Tibial nerve (tissue), 4 donors: ENCODE results near the gene ST8SIA1. TPM values are rescaled to one million over a fixed set of nuclear protein-coding genes. Genes with fewer than 3 reads are reported as not detected.

Source experiments
- DNase-seq, 2 donors: peaks; one replicate each; pipeline ENCODE4 v3.0.0-alpha.2; 2019; ENCODE audit warnings: low spot score in 2 of 2
- H3K27ac ChIP-seq, 4 donors: fragments of 200-600 bp; sonication (generic) in 3 of 4; one replicate each; pipeline ENCODE4 v1.5.1; 2017 to 2019; ENCODE audit warnings: mild to moderate bottlenecking in 1 of 4
- H3K27me3 ChIP-seq, 2 donors: fragments of 200-600 bp; sonication (generic) in 1 of 2; one replicate each; pipeline versions ENCODE4 v1.5.1 to v1.6.0; 2017 to 2019
- H3K36me3 ChIP-seq, 3 donors: fragments of 200-600 bp; sonication (generic); one replicate each; pipeline ENCODE4 v1.5.1; 2018 to 2019
- H3K4me1 ChIP-seq, 4 donors: fragments of 200-600 bp; sonication (generic) in 3 of 4; one replicate each; pipeline ENCODE4 v1.5.1; 2017 to 2019
- H3K4me3 ChIP-seq, 4 donors: fragments of 200-600 bp; sonication (generic) in 3 of 4; one replicate each; pipeline ENCODE4 v1.5.1; 2017 to 2019; ENCODE audit warnings: mild to moderate bottlenecking in 1 of 4, moderate library complexity in 1 of 4
- H3K9me3 ChIP-seq, 4 donors: fragments of 200-600 bp; sonication (generic) in 3 of 4; one replicate each; pipeline ENCODE4 v1.5.1; 2017 to 2019
- EP300 ChIP-seq, 2 donors: sonication (generic); formaldehyde crosslinking; IDR thresholded peaks; one replicate each; pipeline ENCODE4 v1.6.1; 2017; ENCODE audit warnings: antibody characterized with exemption in 2 of 2, mild to moderate bottlenecking in 1 of 2
- POLR2A ChIP-seq, 2 donors: fragments of 450-650 bp; IDR thresholded peaks; one replicate each; pipeline ENCODE4 v1.6.1; 2017; ENCODE audit warnings: antibody characterized with exemption in 2 of 2, mild to moderate bottlenecking in 2 of 2, moderate library complexity in 2 of 2
- WGBS, 2 donors: methylation state at CpG; one replicate each; pipeline ENCODE4 v1.1.5; 2018; 5-methylcytosine and 5-hydroxymethylcytosine counted together
- total RNA-seq, 4 donors: library from RNA; depleted of rRNA; stranded (reverse); fragments of >200 nt; gene quantifications; one replicate each; pipeline ENCODE4 v1.1.0, GENCODE V29; 2016
- TF ChIP-seq, protein P1 (sequence below), 5 experiments: fragments of 200-600 bp in 3 of 5; fragments of 450-650 bp in 2 of 5; sonication (generic) in 3 of 5; IDR thresholded peaks; one replicate each; pipeline ENCODE4 v1.5.1; 2016 to 2019; ENCODE audit warnings: antibody characterized with exemption in 5 of 5, mild to moderate bottlenecking in 3 of 5, moderate library complexity in 2 of 5

ST8SIA1 gene
- total RNA-seq, 4 donors from 2014 or later, result 0.63 to 5.1 (median 2.0) TPM

DNA sequence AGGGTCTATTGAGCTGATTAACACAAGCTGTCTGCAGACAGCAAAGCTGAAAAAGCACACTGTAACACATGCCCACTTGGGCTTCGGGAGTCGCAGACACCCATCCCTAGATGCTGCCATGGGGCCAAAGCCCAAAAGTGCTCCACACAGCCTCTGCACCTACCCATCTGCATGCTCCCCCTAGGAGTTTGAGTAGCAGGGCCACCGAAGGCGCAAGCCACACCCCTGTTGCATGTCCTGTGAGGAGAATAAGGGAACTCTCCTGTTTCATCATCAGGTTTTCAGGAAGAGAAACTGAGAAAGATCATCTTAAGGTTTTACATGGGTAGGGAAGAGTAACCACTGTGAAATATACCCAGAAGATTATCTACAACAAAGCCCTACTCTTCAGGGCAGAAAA is 5.6 kb upstream of the ST8SIA1 start:
- Histone ChIP-seq H3K27ac (no peak overlapping the region), H3K4me3 (no peak overlapping the region), H3K27me3 (peaks cover 0 to 6% of the 10 kb centered on the region in 2 donors), H3K9me3 (peaks cover 0 to 12% (median 0%) of the 10 kb centered on the region in 4 donors), H3K4me1 (peaks cover 0 to 4% (median 0%) of the 10 kb centered on the region in 4 donors), H3K36me3 (no peaks in the 10 kb centered on the region)
- WGBS, 2 donors, result 83 to 88% methylated on average over 4 of the region's 4 CpGs
- TF ChIP-seq, protein P1, sequence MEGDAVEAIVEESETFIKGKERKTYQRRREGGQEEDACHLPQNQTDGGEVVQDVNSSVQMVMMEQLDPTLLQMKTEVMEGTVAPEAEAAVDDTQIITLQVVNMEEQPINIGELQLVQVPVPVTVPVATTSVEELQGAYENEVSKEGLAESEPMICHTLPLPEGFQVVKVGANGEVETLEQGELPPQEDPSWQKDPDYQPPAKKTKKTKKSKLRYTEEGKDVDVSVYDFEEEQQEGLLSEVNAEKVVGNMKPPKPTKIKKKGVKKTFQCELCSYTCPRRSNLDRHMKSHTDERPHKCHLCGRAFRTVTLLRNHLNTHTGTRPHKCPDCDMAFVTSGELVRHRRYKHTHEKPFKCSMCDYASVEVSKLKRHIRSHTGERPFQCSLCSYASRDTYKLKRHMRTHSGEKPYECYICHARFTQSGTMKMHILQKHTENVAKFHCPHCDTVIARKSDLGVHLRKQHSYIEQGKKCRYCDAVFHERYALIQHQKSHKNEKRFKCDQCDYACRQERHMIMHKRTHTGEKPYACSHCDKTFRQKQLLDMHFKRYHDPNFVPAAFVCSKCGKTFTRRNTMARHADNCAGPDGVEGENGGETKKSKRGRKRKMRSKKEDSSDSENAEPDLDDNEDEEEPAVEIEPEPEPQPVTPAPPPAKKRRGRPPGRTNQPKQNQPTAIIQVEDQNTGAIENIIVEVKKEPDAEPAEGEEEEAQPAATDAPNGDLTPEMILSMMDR (IDR thresholded peaks at IDR 0.05), result no peak
- TF ChIP-seq POLR2A (IDR thresholded peaks at IDR 0.05) (no peak), EP300 (IDR thresholded peaks at IDR 0.05) (no peak)
- no peak for DNase-seq

DNA sequence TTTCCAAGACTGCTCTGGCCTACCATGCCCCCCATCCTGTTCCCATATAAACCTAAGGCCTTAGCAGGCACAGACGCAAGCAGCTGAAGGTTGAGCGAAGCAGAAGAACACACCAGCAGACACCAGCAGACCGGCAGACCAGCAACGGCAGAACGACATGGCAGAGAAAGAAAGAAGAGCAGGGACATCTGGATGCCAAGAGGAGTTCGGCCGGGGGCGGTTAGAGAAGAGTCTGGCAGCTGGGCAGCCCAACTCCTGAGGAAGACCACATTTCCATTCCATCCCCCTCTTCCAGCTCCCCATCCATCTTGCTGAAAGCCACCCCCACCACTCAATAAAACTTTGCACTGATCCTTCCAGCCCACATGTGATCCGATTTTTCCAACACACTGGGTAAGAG is 5.2 kb upstream of the ST8SIA1 start:
- H3K4me3 ChIP-seq, result no peak overlapping the region
- H3K9me3 ChIP-seq, result peaks cover 0 to 12% (median 0%) of the 10 kb centered on the region in 4 donors
- no peaks in the 10 kb centered on the region for H3K36me3 ChIP-seq
- no peak overlapping the region for H3K27ac ChIP-seq
- WGBS, 2 donors, result 92 to 94% methylated on average over 9 of the region's 9 CpGs
- H3K27me3 ChIP-seq, result peaks cover 0 to 8% of the 10 kb centered on the region in 2 donors
- DNase-seq, result no peak
- H3K4me1 ChIP-seq, result peaks cover 0 to 4% (median 0%) of the 10 kb centered on the region in 4 donors
- TF ChIP-seq, protein P1 (IDR thresholded peaks at IDR 0.05), result no peak
- TF ChIP-seq POLR2A (IDR thresholded peaks at IDR 0.05), result no peak

DNA sequence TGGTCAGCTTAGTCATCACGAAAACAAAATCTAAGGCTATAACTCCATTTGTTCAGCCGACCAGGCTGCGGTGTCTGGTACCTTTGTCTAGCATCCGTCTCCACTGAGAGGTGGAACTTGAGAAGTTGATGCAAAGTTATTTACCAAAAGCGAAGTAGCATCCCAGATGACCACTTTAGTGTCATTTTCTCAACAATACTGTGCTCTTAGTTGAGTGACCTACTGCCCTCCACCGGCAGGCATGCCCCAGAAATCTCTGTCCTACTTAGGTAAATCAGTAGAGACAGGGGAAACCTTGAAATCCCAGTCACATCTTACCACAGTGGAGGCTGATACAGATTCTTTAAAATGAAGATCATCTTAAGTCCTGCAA is 1.3 kb upstream of the ST8SIA1 start:
- Histone ChIP-seq H3K27me3 (peaks cover 0 to 19% of the 10 kb centered on the region in 2 donors), H3K36me3 (no peaks in the 10 kb centered on the region), H3K4me1 (peaks cover 0 to 18% (median 9%) of the 10 kb centered on the region in 4 donors), H3K27ac (peak overlapping the region in 1 of 4 donors; percentile 50), H3K4me3 (peak overlapping the region; percentile 48 to 68 (median 56)), H3K9me3 (no peaks in the 10 kb centered on the region)
- no peak for TF ChIP-seq EP300 (IDR thresholded peaks at IDR 0.05)
- whole genome bisulfite sequencing, 2 donors, result 2 to 6% methylated on average over 6 of the region's 6 CpGs
- DNase-seq, result no peak

DNA sequence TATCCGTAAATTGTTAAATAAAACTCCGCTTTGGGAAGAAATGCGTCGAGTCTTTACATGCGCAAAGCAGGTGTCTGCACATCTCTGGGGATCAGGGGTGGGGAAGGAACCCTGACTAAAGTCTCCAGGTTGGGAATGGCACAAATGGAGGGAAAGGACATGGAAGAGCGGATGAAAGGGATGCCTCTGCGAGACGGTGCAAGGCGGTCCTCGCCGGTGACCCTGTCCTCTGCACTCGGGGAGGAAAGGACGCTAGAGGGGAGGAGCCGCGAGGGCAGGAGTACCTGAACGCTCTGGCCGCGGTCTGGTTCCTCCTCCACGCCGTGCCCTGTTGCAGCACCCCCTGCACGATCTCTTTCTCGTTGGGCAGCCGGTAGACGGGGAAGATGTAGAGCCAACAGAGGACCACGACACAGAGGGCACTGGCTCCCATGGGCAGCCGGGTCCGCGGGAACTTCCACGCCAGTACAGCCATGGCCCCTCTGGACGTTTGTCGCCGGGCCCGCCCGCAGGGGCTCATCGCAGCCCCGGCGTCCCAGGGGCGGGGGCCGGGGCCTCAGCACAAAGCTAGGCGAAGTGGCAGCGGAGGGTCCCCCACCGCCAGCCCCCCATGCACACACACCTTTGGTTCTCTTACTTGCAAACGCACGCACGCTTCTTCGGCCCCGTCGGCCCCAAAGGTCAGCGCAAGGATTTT is 646 bp downstream of the ST8SIA1 start:
- H3K27me3 ChIP-seq, result peaks cover 0 to 19% of the 10 kb centered on the region in 2 donors
- no peak for TF ChIP-seq EP300 (IDR thresholded peaks at IDR 0.05)
- no peak for TF ChIP-seq POLR2A (IDR thresholded peaks at IDR 0.05)
- TF ChIP-seq, protein P1 (IDR thresholded peaks at IDR 0.05), result no peak
- H3K4me3 ChIP-seq, result peak overlapping the region; percentile 48 to 68 (median 56)
- no peak overlapping the region for H3K27ac ChIP-seq
- 7 to 9% methylated on average over 27 to 38 of the region's 49 CpGs for WGBS, 2 donors
- peaks cover 0 to 18% (median 9%) of the 10 kb centered on the region in 4 donors for H3K4me1 ChIP-seq
- no peaks in the 10 kb centered on the region for H3K9me3 ChIP-seq
- DNase-seq, result no peak
- no peaks in the 10 kb centered on the region for H3K36me3 ChIP-seq

DNA sequence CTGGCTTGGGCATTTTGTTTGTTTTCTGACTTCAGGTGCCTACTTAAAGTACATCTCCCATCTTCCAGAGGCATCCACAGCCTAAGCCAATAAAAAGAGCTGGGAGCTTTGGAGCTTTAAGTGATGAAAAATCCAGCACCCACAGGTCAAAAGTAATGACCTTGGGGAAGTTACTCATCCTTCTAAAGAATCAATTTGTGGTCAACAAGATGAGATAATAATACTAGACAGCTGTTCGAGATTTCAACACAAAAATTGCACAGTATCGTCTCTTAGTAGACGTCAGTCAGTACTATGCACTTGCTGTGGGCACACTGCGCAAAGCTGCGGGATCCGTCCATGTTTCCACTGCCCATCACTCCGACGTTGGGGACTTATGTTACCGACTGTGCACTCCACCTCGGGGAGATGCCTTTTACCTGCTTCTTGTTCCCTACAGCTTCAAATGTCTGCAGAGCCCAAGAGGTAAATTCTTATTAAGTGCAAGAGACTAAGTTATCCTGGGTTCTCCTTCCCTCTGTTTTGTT is 1.3 kb downstream of the ST8SIA1 start:
- no peaks in the 10 kb centered on the region for H3K9me3 ChIP-seq
- no peak overlapping the region for H3K27ac ChIP-seq
- WGBS, 2 donors, result 31% methylated on average over 10 of the region's 10 CpGs
- H3K4me1 ChIP-seq, result peaks cover 0 to 18% (median 9%) of the 10 kb centered on the region in 4 donors
- H3K27me3 ChIP-seq, result peaks cover 0 to 19% of the 10 kb centered on the region in 2 donors
- no peaks in the 10 kb centered on the region for H3K36me3 ChIP-seq
- TF ChIP-seq, protein P1 (IDR thresholded peaks at IDR 0.05), result no peak
- TF ChIP-seq EP300 (IDR thresholded peaks at IDR 0.05) (no peak), POLR2A (IDR thresholded peaks at IDR 0.05) (no peak)
- no peak for DNase-seq
- peak overlapping the region in 2 of 4 donors; percentile 52 to 68 for H3K4me3 ChIP-seq
